ENCODE measurements around the gene CNTNAP2.

Gene CNTNAP2

GRCh38 chr7:147941381-147941780 is 1824.8 kb downstream of the CNTNAP2 start:
- peak; percentile 11 for DNase-seq (ENCODE audit: low spot score)

GRCh38 chr7:147944321-147944720 is 1827.7 kb downstream of the CNTNAP2 start:
- no peak for DNase-seq (ENCODE audit: low spot score)

- DNase-seq (ENCODE audit: low spot score): no peak
Observed at GRCh38 chr7:147952918-147953317, 1836.3 kb downstream of the CNTNAP2 start.

- no peak for DNase-seq (ENCODE audit: low spot score)
Observed at GRCh38 chr7:147968046-147968610, 1851.5 kb downstream of the CNTNAP2 start.

DNA sequence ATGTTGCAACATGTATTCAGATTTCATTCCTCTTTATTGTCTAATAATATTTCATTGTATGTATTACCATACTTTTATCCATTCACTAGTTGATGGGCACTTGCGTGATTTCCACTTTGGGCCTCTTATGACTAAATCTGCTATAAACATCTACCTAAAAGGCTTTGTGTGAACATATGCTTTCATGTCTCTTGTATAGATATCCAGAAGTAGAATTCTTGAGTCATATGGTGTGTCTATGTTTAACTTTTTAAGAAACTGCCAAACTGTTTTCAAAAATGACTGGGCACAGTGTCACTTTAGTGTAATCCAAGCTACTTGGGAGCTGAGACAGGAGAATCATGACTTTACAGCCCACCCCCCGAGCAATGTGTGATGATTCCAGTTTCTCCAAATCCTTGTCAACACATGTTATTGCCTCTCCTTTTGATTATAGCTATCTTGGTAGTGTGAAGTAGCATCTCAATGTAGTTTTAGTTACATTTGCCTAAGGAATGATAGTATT is 1855.1 kb downstream of the CNTNAP2 start:
- no peak for DNase-seq (ENCODE audit: low spot score)

DNA sequence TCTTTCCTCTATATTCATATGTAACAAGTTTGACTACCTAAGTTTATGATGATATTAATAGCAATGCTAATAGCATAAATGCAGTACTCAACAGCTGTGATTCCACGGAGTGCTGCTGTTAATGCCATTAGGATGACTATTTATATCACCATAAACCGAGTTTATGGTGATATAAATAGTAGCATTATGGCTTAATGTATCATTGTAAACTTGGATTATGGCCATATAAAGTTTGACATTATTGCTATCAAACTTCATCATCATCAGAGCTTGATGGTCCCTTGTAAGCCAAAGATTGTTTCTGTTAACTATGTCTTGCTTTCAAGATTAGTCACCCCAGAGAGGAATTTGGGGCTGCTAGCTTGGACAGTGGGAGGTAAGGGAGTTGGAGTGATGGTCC is 1861.6 kb downstream of the CNTNAP2 start:
- DNase-seq (ENCODE audit: low spot score): no peak

DNA sequence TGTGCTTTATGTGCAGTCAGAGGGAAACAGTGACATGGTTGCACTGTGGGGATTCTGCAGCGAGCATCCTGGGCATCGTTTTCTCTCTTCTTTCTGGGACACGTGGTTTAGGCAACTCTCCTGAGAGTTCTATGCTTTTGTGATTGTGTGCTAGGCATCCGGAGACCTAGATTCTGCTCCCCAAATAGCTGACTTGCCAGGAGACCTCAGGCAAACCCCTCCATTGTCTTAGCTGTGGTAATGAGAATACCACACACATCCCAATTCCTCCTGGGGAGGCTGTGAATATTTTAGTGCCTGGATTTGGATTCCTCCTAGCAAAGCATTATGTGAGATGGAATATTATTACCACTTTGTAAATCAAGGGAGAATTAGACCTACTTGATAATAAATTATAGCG is 1862.0 kb downstream of the CNTNAP2 start:
- DNase-seq (ENCODE audit: low spot score): no peak

- DNase-seq (ENCODE audit: low spot score): no peak
Observed at GRCh38 chr7:147980826-147981813, 1864.5 kb downstream of the CNTNAP2 start.

DNA sequence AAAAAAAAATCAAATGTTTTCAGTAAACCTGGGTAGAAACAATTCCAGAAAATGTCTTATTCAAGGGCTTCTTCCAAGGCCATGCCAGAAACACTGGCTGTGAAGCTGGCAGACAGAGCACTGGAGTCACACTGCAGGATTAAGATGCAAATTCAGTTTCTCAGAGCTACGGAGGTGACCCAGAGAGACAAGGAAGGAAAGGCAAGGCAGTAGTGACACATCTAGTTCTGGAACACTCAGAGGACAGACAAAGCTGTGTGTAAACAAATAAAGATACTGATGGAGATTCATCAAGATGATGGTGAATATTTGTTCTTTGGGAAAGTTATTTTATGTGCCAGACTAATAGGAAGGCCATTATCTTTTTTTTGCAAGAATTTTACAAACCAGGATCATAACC is 1865.7 kb downstream of the CNTNAP2 start:
- no peak for DNase-seq (ENCODE audit: low spot score)

DNA sequence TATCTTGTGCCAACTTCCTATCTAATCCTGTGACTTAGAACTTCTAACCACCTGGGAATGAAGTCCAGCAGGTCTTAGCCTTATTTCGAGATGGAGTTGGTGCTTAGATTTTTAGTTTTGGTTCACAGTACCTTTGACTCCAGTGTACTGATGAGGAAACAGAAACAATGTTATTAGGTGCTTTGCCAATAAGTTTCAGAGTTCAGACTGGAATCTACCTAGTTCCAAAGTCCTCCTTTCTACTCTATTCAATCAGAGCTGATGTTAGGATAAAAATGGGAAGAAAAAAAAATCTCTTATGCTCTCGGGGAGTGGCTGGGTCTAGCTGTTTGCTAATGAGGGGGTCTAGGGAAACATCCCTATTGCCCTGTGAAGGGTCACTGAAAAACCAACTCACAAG is 1867.7 kb downstream of the CNTNAP2 start:
- DNase-seq (ENCODE audit: low spot score): no peak

GRCh38 chr7:147990079-147990478 is 1873.5 kb downstream of the CNTNAP2 start:
- DNase-seq (ENCODE audit: low spot score): no peak

DNA sequence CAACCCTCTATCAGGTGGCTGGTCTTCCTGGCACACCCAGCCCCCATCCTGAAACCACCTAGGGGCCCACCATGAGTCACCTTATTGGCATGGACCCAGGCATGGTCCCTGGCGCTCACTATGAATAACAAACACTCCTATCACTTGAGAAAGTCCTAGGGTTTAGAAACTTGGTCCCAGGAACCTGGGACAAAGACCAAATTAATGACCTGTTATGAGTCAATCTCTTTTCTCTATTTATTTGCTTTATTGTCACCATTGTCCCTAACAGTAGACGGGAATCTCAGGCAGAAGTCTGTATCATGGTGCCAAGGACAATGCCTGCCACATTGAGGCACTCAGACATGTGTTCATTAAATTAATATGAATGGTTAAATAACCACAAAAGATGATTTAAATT is 1874.3 kb downstream of the CNTNAP2 start:
- DNase-seq (ENCODE audit: low spot score): no peak

GRCh38 chr7:147992698-147993097 is 1876.1 kb downstream of the CNTNAP2 start:
- DNase-seq (ENCODE audit: low spot score): no peak

DNA sequence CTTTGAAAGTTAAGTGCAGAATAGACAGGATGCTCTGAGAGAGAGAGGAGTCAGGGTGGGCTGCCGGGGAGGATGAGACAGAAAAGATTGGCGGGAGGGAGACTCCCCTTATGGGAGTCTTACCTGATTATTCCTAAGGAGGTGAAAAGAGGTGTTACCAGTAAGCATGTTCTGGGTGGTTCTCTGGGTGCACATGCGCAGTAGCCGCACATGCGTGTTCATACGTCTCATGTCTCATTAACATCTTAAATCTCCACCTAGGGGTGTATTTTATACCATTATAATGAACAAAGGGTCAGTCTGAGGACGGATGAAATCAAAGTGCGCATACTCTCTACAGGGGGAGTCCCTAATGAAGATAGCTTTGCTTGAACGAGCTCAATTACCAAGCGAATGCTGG is 1881.0 kb downstream of the CNTNAP2 start:
- no peak for DNase-seq (ENCODE audit: low spot score)

DNA sequence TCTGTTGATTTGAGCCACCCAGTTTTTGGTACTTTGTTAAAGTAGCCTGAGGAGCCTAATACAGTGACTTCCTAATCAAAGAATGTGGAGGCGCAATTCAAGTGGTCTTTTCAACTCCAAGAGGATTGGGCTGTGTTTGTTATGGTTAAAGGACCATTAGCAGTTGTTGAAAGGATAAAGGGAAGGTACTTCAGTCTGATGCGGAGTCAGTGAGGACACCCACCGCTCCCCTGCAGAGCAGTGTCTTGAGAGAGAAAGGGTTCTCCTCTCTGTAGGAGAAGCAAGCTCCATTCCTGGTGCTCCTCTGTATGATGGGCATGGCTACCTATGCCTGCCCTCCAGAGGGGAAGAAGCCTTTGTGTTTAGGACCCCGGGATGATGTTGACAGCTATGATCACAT is 1883.4 kb downstream of the CNTNAP2 start:
- no peak for DNase-seq (ENCODE audit: low spot score)

DNA sequence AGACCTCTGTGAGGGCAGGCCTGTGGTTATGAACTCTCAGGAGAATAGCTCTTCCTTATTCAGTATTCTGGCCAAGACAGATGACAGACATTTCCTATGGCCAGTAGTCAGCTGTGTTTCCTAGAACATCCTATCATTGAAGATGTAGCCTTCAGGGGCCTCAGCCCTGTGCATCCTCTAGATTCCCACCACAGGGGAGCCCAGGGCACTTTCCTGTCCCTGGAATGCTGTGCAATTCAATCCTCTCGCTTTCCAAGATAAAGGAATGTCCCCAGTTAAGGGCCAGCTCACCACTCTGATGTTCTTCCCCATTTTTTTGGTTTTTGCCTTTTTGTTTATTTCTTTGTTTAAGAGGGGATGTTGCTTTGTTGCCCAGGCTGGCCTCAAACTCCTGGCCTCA is 1895.2 kb downstream of the CNTNAP2 start:
- no peak for DNase-seq (ENCODE audit: low spot score)

GRCh38 chr7:148014001-148014400 is 1897.4 kb downstream of the CNTNAP2 start:
- no peak for DNase-seq (ENCODE audit: low spot score)

GRCh38 chr7:148014541-148014940 is 1897.9 kb downstream of the CNTNAP2 start:
- DNase-seq (ENCODE audit: low spot score): no peak

DNA sequence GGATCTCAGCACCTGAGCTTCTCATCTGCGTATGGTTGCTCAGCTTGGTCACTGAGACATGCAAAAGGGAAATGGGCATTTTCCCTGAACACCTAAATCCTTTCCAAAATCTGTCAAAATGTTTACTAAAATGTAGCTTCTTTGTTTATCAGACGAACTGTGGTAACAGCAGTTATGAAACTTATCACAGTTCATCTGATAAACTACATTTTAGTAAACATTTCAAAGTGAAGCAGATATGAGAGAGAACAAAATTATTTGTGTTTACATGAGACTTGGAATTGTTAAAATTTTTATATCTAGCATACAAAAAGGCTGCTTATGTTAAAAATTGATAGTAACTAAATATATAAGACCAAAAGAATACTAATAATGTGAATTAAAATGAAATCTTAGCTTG is 1900.5 kb downstream of the CNTNAP2 start:
- no peak for DNase-seq (ENCODE audit: low spot score)

DNA sequence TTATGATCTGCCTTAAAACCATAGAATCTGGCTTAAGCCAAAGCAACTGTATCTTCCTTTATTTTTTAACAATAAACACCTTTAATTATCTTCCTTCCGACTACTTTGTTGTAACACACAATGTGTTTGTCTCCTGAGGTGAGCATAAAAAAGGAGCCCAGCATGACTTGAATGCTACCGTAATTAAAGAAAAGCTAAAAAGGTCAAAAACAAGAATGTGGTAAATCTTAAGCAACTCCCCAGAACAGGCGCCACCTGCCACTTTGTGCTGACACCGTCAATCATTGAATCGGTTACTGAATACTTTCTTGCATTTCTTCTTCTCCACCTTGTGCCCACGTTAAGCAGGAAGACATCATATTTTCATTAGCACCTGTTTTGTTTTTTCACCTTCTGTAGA is 1904.1 kb downstream of the CNTNAP2 start:
- DNase-seq (ENCODE audit: low spot score): no peak

DNA sequence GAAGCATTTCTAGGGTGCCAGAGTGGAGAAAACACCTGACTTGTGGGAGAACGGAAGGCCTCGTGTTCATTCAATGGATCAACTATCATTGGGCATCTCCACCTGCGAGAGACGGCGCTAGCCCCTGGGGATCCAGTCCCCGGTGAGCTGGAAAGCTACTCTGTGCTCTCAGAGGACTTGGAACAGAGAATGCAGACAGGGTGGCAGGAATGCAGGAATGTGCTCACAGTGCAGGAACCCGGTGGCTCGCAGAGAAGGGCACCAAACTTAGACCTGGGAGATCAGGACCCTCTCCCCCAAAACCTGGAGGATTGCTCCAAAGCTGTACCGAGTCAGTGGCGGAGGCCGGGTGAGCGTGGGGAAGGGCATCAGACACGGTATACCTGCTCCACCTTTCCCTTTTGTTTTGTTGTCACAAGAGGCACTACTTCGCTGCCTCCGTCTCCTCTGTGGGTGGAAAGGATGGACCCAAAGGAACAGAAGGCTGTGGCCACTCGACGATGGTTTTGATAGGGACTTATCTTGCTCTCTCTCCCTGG is 1905.0 kb downstream of the CNTNAP2 start:
- DNase-seq (ENCODE audit: low spot score): no peak

DNA sequence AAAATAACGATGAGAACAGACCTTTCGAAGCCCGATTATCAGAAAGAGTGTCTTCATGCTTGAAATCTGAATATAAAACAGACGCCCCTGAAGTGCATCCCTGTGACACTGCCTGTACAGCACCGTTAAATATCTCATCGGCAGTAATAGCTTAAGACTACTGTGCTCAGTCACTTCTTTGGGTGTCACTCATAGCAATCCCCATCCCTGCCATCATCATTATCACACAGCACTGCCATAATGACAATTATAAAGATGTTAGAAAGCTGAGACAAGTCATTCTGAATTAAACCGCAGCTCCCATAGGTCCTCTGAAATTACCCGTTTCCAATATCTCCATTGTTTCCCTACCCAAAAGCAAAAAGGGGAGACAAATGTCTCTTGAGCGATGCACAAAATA is 1906.2 kb downstream of the CNTNAP2 start:
- DNase-seq (ENCODE audit: low spot score): no peak

DNA sequence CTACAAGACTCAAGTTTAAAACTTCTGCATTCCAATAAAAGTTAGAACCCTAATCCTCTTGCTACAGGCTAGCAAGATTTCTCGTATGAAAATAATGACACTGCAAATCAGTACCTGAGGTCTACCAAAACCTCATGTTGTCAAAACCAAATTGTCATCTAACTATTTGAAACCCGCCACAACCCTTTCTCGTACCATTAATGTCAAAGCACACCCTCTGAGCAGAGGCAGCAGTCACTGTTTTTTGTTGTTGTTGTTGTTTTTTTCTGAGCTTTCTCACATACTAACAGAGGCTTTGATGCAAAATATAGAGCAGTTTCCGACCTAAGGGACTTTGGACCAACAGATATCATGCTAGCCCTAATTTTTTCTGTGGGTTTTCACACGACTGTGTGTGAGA is 1910.1 kb downstream of the CNTNAP2 start:
- no peak for DNase-seq (ENCODE audit: low spot score)
